ENCODE results near the gene MYOM1.

- no peak for TF ChIP-seq CTCF (conservative IDR thresholded peaks at IDR 0.05; ENCODE audit: low read length)
- no peak for TF ChIP-seq EZH2phosphoT487 (IDR thresholded peaks at IDR 0.05; ENCODE audit: borderline replicate concordance, low read depth, low read length)
Observed at GRCh38 chr18:3192286-3192685, 27.5 kb downstream of the MYOM1 start.
